ENCODE measurements around the gene RNASE1.
"Not testable (repeated sequence)": the region's sequence is repeated elsewhere in the genome, so short reads cannot be mapped to it uniquely, and the experiment has no call there.

The RNASE1 gene

GRCh38 chr14:20769421-20769820 is 33.2 kb downstream of the RNASE1 start:
- DNase-seq, result no peak

GRCh38 chr14:20768593-20768892 is 34.1 kb downstream of the RNASE1 start:
- DNase-seq, result no peak

DNA sequence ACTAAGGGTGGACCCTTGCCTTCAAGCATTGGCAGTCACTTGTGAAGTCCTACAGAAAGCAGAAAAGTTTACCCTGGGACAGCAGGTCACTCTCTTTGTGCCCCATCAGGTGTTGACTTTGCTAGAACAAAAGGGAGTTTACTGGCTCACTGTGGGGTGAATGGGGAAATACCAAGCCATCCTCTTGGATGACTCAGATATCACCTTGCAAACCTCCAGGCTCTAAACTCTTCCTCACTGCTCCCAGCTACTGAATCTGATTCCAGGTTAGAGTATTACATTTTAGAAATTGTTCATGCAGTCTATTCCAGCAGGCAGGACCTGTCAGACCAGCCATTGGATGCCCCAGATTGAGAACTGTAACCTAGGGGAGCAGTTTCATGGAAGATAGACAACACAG is 41.7 kb downstream of the RNASE1 start:
- no peak for DNase-seq

GRCh38 chr14:20759465-20759864 is 43.2 kb downstream of the RNASE1 start:
- DNase-seq, result not testable (repeated sequence)

GRCh38 chr14:20757965-20758364 is 44.7 kb downstream of the RNASE1 start:
- DNase-seq, result no peak

- no peak for DNase-seq
Measured at GRCh38 chr14:20755037-20755436, 47.6 kb downstream of the RNASE1 start.

DNA sequence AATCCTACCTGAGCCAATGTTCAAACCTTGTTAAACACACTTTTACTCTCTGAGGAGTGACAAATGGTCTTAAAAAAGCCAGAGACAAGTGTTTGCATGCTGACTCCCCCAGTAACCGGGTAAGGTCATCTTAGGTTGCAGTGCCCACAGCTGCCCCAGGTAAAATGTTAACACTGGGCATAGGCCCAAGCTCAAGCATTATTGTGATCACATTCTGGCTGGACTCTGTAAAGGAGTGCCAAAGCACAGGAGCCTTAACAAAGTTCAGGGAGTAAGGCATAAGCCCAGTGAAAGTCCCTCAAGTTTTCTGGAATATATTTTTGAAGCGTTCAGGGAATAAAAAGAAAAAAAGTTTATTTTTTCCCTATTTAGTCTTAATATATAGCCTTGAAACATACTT is 48.3 kb downstream of the RNASE1 start:
- no peak for DNase-seq

GRCh38 chr14:20751963-20752562 is 50.6 kb downstream of the RNASE1 start:
- no peak for DNase-seq

Data from NCI-H510A treated with DMSO at 0.1 percent for 48 hours (cell line).